H9 (cell line): Measurements from ENCODE around the gene DCLK2. TPM values are rescaled to one million over a fixed set of nuclear protein-coding genes. Genes with fewer than 3 reads are reported as not detected.

Source experiments
- DNase-seq: peaks from one replicate; pipeline ENCODE4 v3.0.0-alpha.2; 2017
- H2AFZ ChIP-seq: one replicate; pipeline ENCODE4 v1.6.1; 2013; ENCODE audit warnings: mild to moderate bottlenecking, low read length, control low read depth, moderate library complexity
- H2AK5ac ChIP-seq: 2 replicates; pipeline ENCODE4 v1.6.1; 2013; ENCODE audit warnings: low read length, control low read depth, mixed read lengths; ENCODE audit not compliant: insufficient read length
- H2BK120ac ChIP-seq: one replicate; pipeline ENCODE4 v1.6.1; 2013; ENCODE audit warnings: low read depth, mild to moderate bottlenecking, low read length, control low read depth, inconsistent platforms; ENCODE audit not compliant: poor library complexity, severe bottlenecking
- H2BK12ac ChIP-seq: 2 replicates; pipeline ENCODE4 v1.6.1; 2013; ENCODE audit warnings: low read length, control low read depth, mixed read lengths, low read depth; ENCODE audit not compliant: insufficient read length
- H2BK15ac ChIP-seq: 2 replicates; pipeline ENCODE4 v1.6.1; 2013; ENCODE audit warnings: low read depth, low read length, control low read depth
- H2BK20ac ChIP-seq: one replicate; pipeline ENCODE4 v1.6.1; 2013; ENCODE audit warnings: low read depth, mild to moderate bottlenecking, low read length, control low read depth, inconsistent platforms; ENCODE audit not compliant: poor library complexity, severe bottlenecking
- H2BK5ac ChIP-seq: 2 replicates; pipeline ENCODE4 v1.6.1; 2013; ENCODE audit warnings: low read length, control low read depth, mixed read lengths; ENCODE audit not compliant: insufficient read length
- H3K14ac ChIP-seq: 2 replicates; pipeline ENCODE4 v1.6.1; 2013; ENCODE audit warnings: low read length, control low read depth; ENCODE audit not compliant: insufficient read depth
- H3K18ac ChIP-seq: 2 replicates; pipeline ENCODE4 v1.6.1; 2013; ENCODE audit warnings: low read depth, mild to moderate bottlenecking, mixed read lengths, low read length, control low read depth; ENCODE audit not compliant: insufficient read length
- H3K23ac ChIP-seq: 2 replicates; pipeline ENCODE4 v1.6.1; 2013; ENCODE audit warnings: low read length, control low read depth, mixed read lengths, low read depth; ENCODE audit not compliant: insufficient read length
- H3K23me2 ChIP-seq: 2 replicates; pipeline ENCODE4 v1.6.1; 2013; ENCODE audit warnings: low read depth, mild to moderate bottlenecking, mixed read lengths, low read length, control low read depth; ENCODE audit not compliant: insufficient read length, poor library complexity, severe bottlenecking
- H3K27ac ChIP-seq: 2 replicates; pipeline ENCODE4 v1.5.1; 2013; ENCODE audit warnings: low read length, control low read depth, mixed read lengths, low read depth; ENCODE audit not compliant: insufficient read length
- H3K27me3 ChIP-seq: 2 replicates; pipeline ENCODE4 v1.6.1; 2013; ENCODE audit warnings: low read length, control low read depth, inconsistent platforms; ENCODE audit not compliant: insufficient read depth
- H3K4ac ChIP-seq: 2 replicates; pipeline ENCODE4 v1.6.1; 2013; ENCODE audit warnings: low read depth, mild to moderate bottlenecking, control low read depth, inconsistent platforms, low read length, moderate library complexity
- H3K4me1 ChIP-seq: 2 replicates; pipeline ENCODE4 v1.6.1; 2013; ENCODE audit warnings: low read length, control low read depth, inconsistent platforms; ENCODE audit not compliant: insufficient read depth
- H3K4me2 ChIP-seq: 2 replicates; pipeline ENCODE4 v1.6.1; 2013; ENCODE audit warnings: low read length, control low read depth, mixed read lengths; ENCODE audit not compliant: insufficient read length, insufficient read depth
- H3K56ac ChIP-seq: 2 replicates; pipeline ENCODE4 v1.6.1; 2013; ENCODE audit warnings: low read depth, mild to moderate bottlenecking, mixed read lengths, low read length, control low read depth; ENCODE audit not compliant: insufficient read length
- H3K79me1 ChIP-seq: 2 replicates; pipeline ENCODE4 v1.6.1; 2013; ENCODE audit warnings: low read depth, mild to moderate bottlenecking, moderate library complexity, low read length, control low read depth, inconsistent platforms; ENCODE audit not compliant: insufficient read depth, poor library complexity, severe bottlenecking
- H3K79me2 ChIP-seq: 2 replicates; pipeline ENCODE4 v1.6.1; 2013; ENCODE audit warnings: low read length, control low read depth, inconsistent platforms; ENCODE audit not compliant: insufficient read depth
- H3K9ac ChIP-seq: 2 replicates; pipeline ENCODE4 v1.6.1; 2013; ENCODE audit warnings: low read length, control low read depth, mixed read lengths; ENCODE audit not compliant: insufficient read length; ENCODE audit errors: extremely low read depth
- H3K9me3 ChIP-seq: one replicate; pipeline ENCODE4 v1.6.1; 2013; ENCODE audit warnings: low read depth, low read length, inconsistent platforms; ENCODE audit not compliant: control insufficient read depth
- H3T11ph ChIP-seq: one replicate; pipeline ENCODE4 v1.6.1; 2013; ENCODE audit warnings: mild to moderate bottlenecking, low read length, control low read depth, inconsistent platforms
- H4K20me1 ChIP-seq: one replicate; pipeline ENCODE4 v1.6.1; 2013; ENCODE audit not compliant: control insufficient read depth, insufficient read length, insufficient read depth
- H4K5ac ChIP-seq: 2 replicates; pipeline ENCODE4 v1.6.1; 2013; ENCODE audit warnings: low read depth, mild to moderate bottlenecking, mixed read lengths, low read length, control low read depth; ENCODE audit not compliant: insufficient read length
- H4K8ac ChIP-seq: replicated peaks from 2 replicates; pipeline ENCODE4 v1.6.1; 2013; ENCODE audit warnings: low read length, control low read depth, mixed read lengths, low read depth; ENCODE audit not compliant: insufficient read length
- H4K91ac ChIP-seq: 2 replicates; pipeline ENCODE4 v1.6.1; 2013; ENCODE audit warnings: low read depth, mild to moderate bottlenecking, moderate library complexity, mixed read lengths, low read length, control low read depth; ENCODE audit not compliant: insufficient read length
- H3K27ac Mint-ChIP-seq, 3 experiments: 2 replicates in 2 of 3; 3 replicates in 1 of 3; pipeline ENCODE4 v1.8.0; 2020 to 2021; ENCODE audit warnings: mixed read lengths in 3 of 3, mild to moderate bottlenecking in 1 of 3, moderate library complexity in 1 of 3
- H3K27me3 Mint-ChIP-seq: 2 replicates; pipeline ENCODE4 v1.8.0; 2021; ENCODE audit warnings: low read depth, mild to moderate bottlenecking, moderate library complexity, mixed read lengths
- H3K36me3 Mint-ChIP-seq, 3 experiments: 2 replicates in 2 of 3; 3 replicates in 1 of 3; pipeline ENCODE4 v1.8.0; 2020 to 2021; ENCODE audit warnings: low read depth in 3 of 3, mixed read lengths in 3 of 3; ENCODE audit not compliant: insufficient read depth in 1 of 3
- H3K4me1 Mint-ChIP-seq, 2 experiments: 2 replicates each; pipeline ENCODE4 v1.8.0; 2020; ENCODE audit warnings: mixed read lengths in 2 of 2
- H3K4me3 Mint-ChIP-seq, 2 experiments: 2 replicates in 1 of 2; 3 replicates in 1 of 2; pipeline ENCODE4 v1.8.0; 2020 to 2021; ENCODE audit warnings: mild to moderate bottlenecking in 2 of 2, mixed read lengths in 2 of 2, moderate library complexity in 1 of 2
- H3K9me3 Mint-ChIP-seq, 2 experiments: 2 replicates in 1 of 2; 3 replicates in 1 of 2; pipeline ENCODE4 v1.8.0; 2020; ENCODE audit warnings: mild to moderate bottlenecking in 2 of 2, mixed read lengths in 2 of 2, moderate library complexity in 1 of 2
- WGBS: extraction: QIAGEN DNeasy Blood & Tissue Kit; methylation state at CpG from one replicate; pipeline ENCODE4 v1.1.7; 2013; ENCODE audit warnings: missing lambda C conversion rate, low lambda C conversion rate, mixed read lengths; ENCODE audit not compliant: insufficient read length; ENCODE audit errors: extremely low coverage; 5-methylcytosine and 5-hydroxymethylcytosine counted together
- total RNA-seq: library from RNA; stranded (reverse); gene quantifications from 2 replicates; pipeline ENCODE4 v1.2.1, GENCODE V29; 2021
- TF ChIP-seq, protein P1 (sequence below): fragments of 200-600 bp; sonication (generic); conservative IDR thresholded peaks from 3 replicates; pipeline ENCODE4 v1.8.0; 2021; ENCODE audit warnings: antibody characterized with exemption, mild to moderate bottlenecking

DCLK2 gene
- total RNA-seq, 1 experiment from 2014 or later, result 0.33 TPM

DNA sequence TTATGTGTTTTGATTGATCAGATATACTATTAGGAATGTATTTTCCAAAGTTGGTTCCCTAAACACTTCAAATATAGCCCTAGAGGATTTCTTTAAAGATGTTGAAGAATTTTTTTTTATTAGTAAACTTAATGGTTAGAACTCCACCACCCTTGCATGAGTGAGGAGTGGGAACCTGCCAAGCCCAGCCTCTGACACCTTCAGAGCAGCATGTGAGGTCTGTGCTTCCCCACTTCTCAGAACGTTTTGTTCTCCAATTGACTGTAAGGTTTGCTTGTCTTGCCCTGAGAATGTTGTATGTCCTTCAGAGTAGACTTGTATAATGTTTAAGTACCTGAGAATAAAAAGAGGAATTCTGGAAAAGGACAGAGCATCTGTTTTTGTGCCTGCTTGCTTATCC lies 126.8 kb downstream of the DCLK2 start:
- Histone ChIP-seq H4K91ac (no peak overlapping the region), H2BK15ac (no peak overlapping the region), H3K56ac (no peak overlapping the region), H3K23me2 (no peaks in the 10 kb centered on the region), H3K4me1 (no peaks in the 10 kb centered on the region), H3K79me1 (no peaks in the 10 kb centered on the region), H3K4me2 (no peak overlapping the region), H4K5ac (no peak overlapping the region), H3K79me2 (no peaks in the 10 kb centered on the region), H4K8ac (no peak overlapping the region), H3K9me3 (no peaks in the 10 kb centered on the region), H2BK20ac (no peak overlapping the region), H3K18ac (no peak overlapping the region), H3T11ph (no peak overlapping the region), H3K14ac (no peak overlapping the region), H2BK120ac (no peak overlapping the region), H3K9ac (no peak overlapping the region), H2BK12ac (no peak overlapping the region), H2BK5ac (no peak overlapping the region), H3K27ac (no peak overlapping the region), H3K23ac (no peak overlapping the region), H4K20me1 (no peaks in the 10 kb centered on the region), H2AFZ (no peak overlapping the region), H2AK5ac (no peak overlapping the region), H3K27me3 (no peaks in the 10 kb centered on the region), H3K4ac (no peak overlapping the region)
- H3K27ac Mint-ChIP-seq, result no peak overlapping the region
- no CpG with 5 or more reads among the region's 1 CpG for WGBS
- no peaks in the 10 kb centered on the region; the same call in none of the 2 replicates for H3K27me3 Mint-ChIP-seq
- H3K36me3 Mint-ChIP-seq, result no peaks in the 10 kb centered on the region
- TF ChIP-seq, protein P1, sequence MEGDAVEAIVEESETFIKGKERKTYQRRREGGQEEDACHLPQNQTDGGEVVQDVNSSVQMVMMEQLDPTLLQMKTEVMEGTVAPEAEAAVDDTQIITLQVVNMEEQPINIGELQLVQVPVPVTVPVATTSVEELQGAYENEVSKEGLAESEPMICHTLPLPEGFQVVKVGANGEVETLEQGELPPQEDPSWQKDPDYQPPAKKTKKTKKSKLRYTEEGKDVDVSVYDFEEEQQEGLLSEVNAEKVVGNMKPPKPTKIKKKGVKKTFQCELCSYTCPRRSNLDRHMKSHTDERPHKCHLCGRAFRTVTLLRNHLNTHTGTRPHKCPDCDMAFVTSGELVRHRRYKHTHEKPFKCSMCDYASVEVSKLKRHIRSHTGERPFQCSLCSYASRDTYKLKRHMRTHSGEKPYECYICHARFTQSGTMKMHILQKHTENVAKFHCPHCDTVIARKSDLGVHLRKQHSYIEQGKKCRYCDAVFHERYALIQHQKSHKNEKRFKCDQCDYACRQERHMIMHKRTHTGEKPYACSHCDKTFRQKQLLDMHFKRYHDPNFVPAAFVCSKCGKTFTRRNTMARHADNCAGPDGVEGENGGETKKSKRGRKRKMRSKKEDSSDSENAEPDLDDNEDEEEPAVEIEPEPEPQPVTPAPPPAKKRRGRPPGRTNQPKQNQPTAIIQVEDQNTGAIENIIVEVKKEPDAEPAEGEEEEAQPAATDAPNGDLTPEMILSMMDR, result no peak
- H3K4me3 Mint-ChIP-seq, result no peak overlapping the region
- DNase-seq, result no peak
- 0 out of 4 replicates have a peak, but pooled peaks cover 0 to 3% of the 10 kb centered on the region in 2 experiments for H3K4me1 Mint-ChIP-seq
- H3K9me3 Mint-ChIP-seq, result no peaks in the 10 kb centered on the region
